Fibroblast of skin of right biceps (primary cell): ENCODE measurements around the gene SPOCK1.

Experiments
- DNase-seq: peaks from one replicate; pipeline ENCODE4 v3.0.0-alpha.2; 2013

The SPOCK1 gene

GRCh38 chr5:137216976-137217598 lies 282.0 kb downstream of the SPOCK1 start:
- no peak for DNase-seq

- no peak for DNase-seq
These were observed 283.3 kb downstream of the SPOCK1 start for GRCh38 chr5:137215780-137216179.

DNA sequence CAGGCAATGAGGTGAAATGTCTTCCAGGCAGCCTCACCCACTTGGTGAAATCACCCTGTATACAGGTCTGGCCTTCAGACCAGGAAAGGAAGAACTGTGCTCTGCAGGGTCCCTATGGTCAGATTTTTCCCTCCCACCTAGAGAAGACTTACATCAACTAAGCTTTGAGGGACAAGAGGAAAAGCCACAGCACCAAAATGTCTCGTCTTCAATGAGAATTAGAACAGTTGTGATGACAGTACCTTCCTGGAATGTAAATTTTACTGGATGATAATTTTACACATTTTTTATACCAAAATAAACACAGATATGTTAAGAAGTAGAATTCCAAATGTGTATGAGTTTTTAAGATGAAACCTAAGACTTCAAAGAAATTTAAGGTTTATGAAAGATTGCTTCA lies 283.9 kb downstream of the SPOCK1 start:
- DNase-seq, result peak; percentile 24

- no peak for DNase-seq
These were observed 284.5 kb downstream of the SPOCK1 start for GRCh38 chr5:137214446-137215189.

DNA sequence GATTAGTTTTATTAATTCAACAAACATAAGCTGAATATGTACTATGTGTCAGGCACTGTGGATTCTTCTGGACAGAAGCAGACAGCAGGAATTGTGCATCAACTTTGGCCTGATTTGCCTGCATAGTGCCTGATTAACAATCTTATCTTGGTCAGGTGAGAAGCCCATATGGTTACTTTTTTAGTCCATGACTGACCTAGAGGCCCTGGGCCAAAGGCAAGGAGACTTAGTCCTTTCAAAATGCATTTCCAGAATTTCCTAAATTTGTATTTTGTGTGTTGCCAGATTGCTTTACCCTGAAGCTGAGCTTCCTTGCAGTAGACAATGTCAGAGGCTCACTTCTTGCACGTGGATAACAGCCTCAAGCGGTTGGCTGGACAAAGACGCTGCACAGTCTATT lies 286.7 kb downstream of the SPOCK1 start:
- DNase-seq, result no peak

DNA sequence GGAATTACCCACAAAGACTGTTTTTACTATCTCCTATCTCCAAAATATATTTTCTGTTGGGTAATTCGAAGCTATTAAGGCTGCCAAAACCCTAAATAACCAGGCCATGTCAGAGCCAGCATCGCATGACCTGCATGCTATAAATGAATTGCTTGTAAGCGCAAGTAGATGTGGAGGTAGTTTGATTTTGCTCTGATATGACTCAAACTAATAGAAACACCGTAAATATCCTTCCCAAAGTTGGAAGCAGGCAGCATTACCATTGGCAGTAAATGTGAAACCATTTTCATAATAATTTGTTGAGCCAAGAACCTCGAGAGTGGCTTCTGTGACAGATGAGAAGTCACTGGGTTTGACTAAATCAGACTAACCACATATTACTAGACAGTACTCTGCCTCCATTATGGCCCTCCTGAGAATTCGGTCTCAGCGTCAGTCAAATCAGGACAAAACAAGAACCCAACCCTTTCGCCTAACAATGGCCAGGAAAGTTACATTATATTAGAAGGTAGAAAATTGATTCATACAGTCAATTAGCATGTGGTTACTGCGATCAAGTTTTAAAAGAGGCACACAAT lies 289.8 kb downstream of the SPOCK1 start:
- no peak for DNase-seq

DNA sequence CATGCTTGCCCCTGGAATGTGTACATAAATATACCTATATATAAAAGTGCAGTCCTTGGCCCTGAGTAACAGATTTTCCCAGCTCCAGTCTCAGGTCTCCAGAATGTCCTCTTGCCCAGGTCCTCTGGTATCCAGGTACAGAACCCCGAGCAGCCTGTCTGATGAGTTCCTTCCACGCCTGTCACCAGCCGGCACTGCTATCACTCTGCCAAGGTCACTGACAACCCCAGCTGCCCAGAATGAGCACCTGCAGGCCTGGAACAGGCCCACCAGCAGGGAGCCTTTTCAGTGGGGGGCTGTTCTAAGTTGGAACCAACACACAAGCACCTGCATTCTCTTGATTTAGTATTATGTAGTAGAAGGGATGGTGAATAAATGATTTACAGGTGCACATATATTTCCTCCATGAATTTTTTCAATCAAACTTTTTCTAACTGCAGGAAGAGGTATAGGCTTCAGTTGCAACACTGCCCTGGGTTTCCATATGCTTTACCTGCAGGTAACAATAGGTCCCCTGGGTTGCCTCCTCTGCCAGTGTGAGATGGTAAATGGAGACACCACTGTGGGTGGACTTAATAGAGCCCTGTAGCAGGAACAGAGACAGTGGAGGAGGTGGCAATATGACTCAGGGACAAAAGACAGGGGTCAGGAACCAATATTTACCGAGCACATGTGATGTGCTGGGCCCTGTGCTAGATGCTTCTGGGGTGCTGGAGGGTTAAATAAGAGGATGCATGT lies 291.9 kb downstream of the SPOCK1 start:
- no peak for DNase-seq

GRCh38 chr5:137206030-137206715 lies 293.0 kb downstream of the SPOCK1 start:
- DNase-seq, result peak; percentile 56

DNA sequence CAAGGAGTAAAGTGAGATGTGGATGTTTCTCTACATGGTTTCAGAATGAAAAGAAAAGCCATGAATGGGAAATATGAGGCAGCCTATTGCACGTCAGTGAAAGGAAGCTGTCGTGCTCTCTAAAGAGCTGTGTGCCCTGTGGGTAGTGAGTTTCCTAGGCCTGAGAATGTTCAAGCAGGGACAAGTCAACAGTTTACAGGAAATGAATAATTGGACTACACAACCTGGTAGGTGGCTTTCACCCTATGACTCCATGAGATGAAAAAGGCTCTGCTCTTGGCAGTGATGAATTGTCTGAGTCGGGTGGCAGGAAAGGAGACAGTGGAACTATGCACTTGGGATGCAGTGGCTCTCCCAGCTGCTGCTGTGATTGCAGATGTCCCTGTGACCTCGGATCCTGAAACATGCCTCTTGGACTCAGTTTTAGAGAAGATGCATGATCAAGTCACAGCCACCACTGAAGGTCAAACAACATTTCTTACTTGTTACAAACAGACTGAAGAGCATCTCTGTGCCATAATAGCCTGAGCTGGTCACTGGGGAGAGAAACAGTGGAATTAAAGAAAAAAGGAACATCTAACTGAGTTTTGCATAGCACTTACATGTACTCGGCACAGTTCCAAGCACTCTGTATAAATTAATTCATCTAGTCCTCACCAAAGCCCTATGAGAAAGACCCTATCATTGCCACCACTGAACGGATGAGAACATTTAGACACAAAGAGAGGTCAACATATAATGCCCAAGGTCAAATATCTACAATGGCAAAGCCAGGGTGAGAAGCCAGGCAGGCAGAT lies 293.7 kb downstream of the SPOCK1 start:
- DNase-seq, result no peak

GRCh38 chr5:137203011-137203632 lies 296.0 kb downstream of the SPOCK1 start:
- no peak for DNase-seq

DNA sequence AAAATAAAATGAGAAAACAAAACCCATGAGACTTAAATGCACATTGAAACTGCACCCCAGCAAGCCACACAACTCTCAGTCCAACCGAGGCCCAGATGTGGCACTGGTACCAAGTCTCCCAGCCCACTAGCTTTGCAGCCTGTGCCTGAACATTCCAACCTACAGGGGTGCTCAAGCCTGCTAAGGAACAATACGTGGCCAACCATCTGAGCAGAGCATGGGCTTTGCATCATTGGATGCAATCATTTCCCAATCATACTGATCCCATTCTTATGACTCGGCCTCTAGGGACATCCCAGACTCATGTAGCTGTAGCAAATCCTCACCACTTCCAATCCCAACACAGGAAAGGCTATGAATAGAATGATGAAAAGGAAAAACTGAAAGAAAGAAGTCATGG lies 297.2 kb downstream of the SPOCK1 start:
- DNase-seq, result peak; percentile 92

GRCh38 chr5:137200906-137201700 lies 298.0 kb downstream of the SPOCK1 start:
- DNase-seq, result no peak

- DNase-seq, result peak; percentile 82
These were observed 299.2 kb downstream of the SPOCK1 start for GRCh38 chr5:137199966-137200365.

DNA sequence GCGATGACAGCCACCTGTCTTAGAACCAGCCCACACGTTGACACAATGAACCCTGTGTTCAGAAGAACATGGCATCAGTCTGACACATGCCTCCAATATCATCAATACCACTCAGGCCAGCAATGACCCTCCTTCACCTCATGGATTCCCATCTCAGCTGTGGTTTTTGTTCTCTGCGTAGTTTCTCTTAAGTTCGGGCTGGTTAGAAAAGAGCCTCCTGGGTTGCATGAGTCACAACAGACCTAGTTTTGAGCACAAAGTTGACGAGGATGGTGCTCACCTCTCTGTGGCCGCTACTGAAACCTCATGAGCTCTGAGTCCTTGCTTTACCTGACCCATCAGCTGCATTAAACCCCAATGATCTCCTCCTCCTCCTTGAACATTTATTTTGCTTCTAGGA lies 299.9 kb downstream of the SPOCK1 start:
- DNase-seq, result no peak

- no peak for DNase-seq
These were observed 303.6 kb downstream of the SPOCK1 start for GRCh38 chr5:137195483-137195882.

- DNase-seq, result no peak
These were observed 304.8 kb downstream of the SPOCK1 start for GRCh38 chr5:137194300-137194699.

DNA sequence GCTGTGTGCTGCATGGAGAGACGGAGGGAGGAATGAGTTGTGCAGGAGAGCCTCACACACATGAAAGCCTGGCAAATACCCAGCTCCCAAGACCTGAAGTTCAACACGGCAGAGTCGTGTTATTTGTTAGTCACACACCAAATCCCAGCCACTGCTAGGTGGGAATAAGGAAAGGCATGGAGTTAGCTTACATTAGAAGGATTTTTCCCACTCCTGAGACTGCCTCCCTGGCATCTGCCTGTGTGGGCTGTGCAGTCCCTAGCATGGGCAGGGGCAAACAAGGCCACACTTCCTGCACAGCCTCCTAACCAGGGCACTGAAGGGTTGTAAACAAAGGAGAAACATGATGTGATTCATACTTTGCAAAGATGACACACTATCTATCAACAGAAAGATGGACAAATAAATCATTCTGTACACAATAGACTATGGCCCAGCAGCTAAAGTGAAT lies 306.8 kb downstream of the SPOCK1 start:
- peak; percentile 77 for DNase-seq

GRCh38 chr5:137191179-137191578 lies 307.9 kb downstream of the SPOCK1 start:
- DNase-seq, result peak; percentile 19

DNA sequence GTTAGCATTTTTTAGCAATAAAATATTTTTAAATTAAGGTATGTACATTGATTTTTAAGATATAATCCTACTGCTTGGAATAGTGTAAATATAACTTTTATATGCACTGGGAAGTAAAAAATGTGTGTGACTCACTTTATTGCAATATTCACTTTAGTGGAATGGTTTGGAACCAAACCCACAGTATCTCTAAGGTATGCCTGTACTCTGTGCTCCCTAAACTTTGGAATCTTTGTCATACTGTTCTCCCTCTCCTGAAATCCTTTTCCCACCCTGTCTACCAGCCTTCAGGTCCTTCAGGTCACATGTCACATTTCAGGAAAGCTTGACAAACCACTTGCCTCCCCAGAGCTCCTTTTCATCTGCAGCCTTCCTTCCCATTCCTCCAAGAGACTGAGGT lies 308.7 kb downstream of the SPOCK1 start:
- peak; percentile 80 for DNase-seq

- peak; percentile 65 for DNase-seq
These were observed 309.1 kb downstream of the SPOCK1 start for GRCh38 chr5:137190031-137190430.

DNA sequence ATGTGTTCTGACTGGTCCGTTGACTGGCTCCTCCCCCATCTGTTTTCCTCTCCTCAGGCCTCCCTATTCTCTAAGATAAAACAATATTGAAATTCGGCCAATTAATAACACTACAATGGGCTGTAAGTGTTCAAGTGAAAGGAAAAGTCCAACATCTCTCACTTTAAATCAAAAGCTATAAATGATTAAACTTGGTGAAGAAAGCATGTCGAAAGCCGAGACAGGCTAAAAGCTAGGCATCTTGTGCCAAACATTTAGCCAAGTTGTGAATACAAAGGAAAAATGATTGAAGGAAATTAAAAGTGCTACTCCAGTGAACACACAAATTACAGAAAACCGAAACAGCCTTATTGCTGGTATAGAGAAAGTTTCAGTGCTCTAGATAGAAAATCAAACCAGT lies 310.6 kb downstream of the SPOCK1 start:
- no peak for DNase-seq
